H1 (cell line): Measurements from ENCODE around the gene WWC2. TPM values are rescaled to one million over a fixed set of nuclear protein-coding genes. Genes with fewer than 3 reads are reported as not detected.

Experiments used
- CTCF ChIA-PET: fragments of 300-600 bp; sonication (Branson Sonifier 250); formaldehyde crosslinking; loops from one replicate; lab custom pipeline; 2021; ENCODE audit not compliant: partially characterized antibody; lab: Charles Lee
- POLR2A ChIA-PET: fragments of 300-600 bp; sonication (Branson Sonifier 250); formaldehyde crosslinking; loops from one replicate; lab custom pipeline; 2021; ENCODE audit warnings: inconsistent platforms; ENCODE audit not compliant: partially characterized antibody; lab: Charles Lee
- DNase-seq, 2 experiments: peaks; one replicate each; pipeline versions ENCODE4 v3.0.0 to v3.0.0-alpha.2; 2010 to 2022; ENCODE audit warnings: low spot score in 2 of 2, low read depth in 1 of 2, mixed read lengths in 1 of 2
- FAIRE-seq: peaks from 2 replicates; lab custom pipeline; 2011; peaks lifted over from hg19 to GRCh38; lab: Jason Lieb, UNC
- H2AFZ ChIP-seq: 2 replicates; pipeline ENCODE4 v1.8.1; 2012; ENCODE audit warnings: low read length, inconsistent platforms
- H2AK5ac ChIP-seq: 2 replicates; pipeline ENCODE4 v1.6.1; 2013; ENCODE audit warnings: low read depth, low read length
- H2BK120ac ChIP-seq: replicated peaks from 2 replicates; pipeline ENCODE3; 2013; ENCODE audit warnings: low read depth, low read length, inconsistent platforms
- H2BK12ac ChIP-seq: 2 replicates; pipeline ENCODE4 v1.6.1; 2013; ENCODE audit warnings: low read depth, low read length
- H2BK15ac ChIP-seq: 2 replicates; pipeline ENCODE4 v1.6.1; 2013; ENCODE audit warnings: low read length
- H2BK20ac ChIP-seq: 2 replicates; pipeline ENCODE4 v1.6.1; 2013; ENCODE audit warnings: low read length
- H2BK5ac ChIP-seq: 2 replicates; pipeline ENCODE4 v1.6.1; 2013; ENCODE audit warnings: low read depth, low read length
- H3K14ac ChIP-seq: 2 replicates; pipeline ENCODE4 v1.6.1; 2013; ENCODE audit warnings: inconsistent platforms; ENCODE audit not compliant: insufficient read length
- H3K18ac ChIP-seq: 2 replicates; pipeline ENCODE4 v1.6.1; 2013; ENCODE audit warnings: low read length; ENCODE audit errors: extremely low read depth
- H3K23ac ChIP-seq: 2 replicates; pipeline ENCODE4 v1.6.1; 2013; ENCODE audit warnings: inconsistent platforms; ENCODE audit not compliant: insufficient read length
- H3K23me2 ChIP-seq: 2 replicates; pipeline ENCODE4 v1.6.1; 2013; ENCODE audit warnings: low read depth, low read length
- H3K27ac ChIP-seq: 2 replicates; pipeline ENCODE4 v1.6.1; 2011; ENCODE audit warnings: low read depth, low read length, inconsistent platforms
- H3K27me3 ChIP-seq, 4 experiments: replicated peaks in 1 of 4; 1 replicate in 1 of 4; 2 replicates in 3 of 4; pipeline versions ENCODE4 v1.6.1 to v1.8.1; 2011 to 2013; ENCODE audit warnings: low read length in 3 of 4, mild to moderate bottlenecking in 3 of 4, inconsistent platforms in 2 of 4, mixed read lengths in 2 of 4, moderate library complexity in 1 of 4; ENCODE audit not compliant: control insufficient read depth in 3 of 4, insufficient read depth in 3 of 4; ENCODE audit errors: extremely low read depth in 1 of 4
- H3K36me3 ChIP-seq, 4 experiments: 2 replicates each; pipeline versions ENCODE4 v1.6.1 to v1.8.1; 2011 to 2013; ENCODE audit warnings: mild to moderate bottlenecking in 4 of 4, low read length in 3 of 4, moderate library complexity in 2 of 4, control low read depth in 1 of 4, inconsistent platforms in 1 of 4; ENCODE audit not compliant: insufficient read depth in 4 of 4, control insufficient read depth in 2 of 4
- H3K4ac ChIP-seq: replicated peaks from 2 replicates; pipeline ENCODE3; 2013; ENCODE audit warnings: low read length, low read depth, mixed read lengths, inconsistent platforms; ENCODE audit not compliant: insufficient read length
- H3K4me1 ChIP-seq, 4 experiments: replicated peaks in 1 of 4; 1 replicate in 1 of 4; 2 replicates in 3 of 4; pipeline versions ENCODE4 v1.6.1 to v1.8.1; 2011 to 2013; ENCODE audit warnings: low read length in 3 of 4, inconsistent platforms in 2 of 4, mixed read lengths in 1 of 4; ENCODE audit not compliant: insufficient read depth in 4 of 4, control insufficient read depth in 3 of 4
- H3K4me2 ChIP-seq, 2 experiments: 2 replicates each; pipeline versions ENCODE4 v1.6.1 to v1.8.1; 2011 to 2013; ENCODE audit warnings: low read depth in 2 of 2, low read length in 2 of 2, control low read depth in 1 of 2, inconsistent platforms in 1 of 2, mild to moderate bottlenecking in 1 of 2; ENCODE audit not compliant: insufficient read depth in 1 of 2
- H3K4me3 ChIP-seq, 4 experiments: fragments of 200-600, 300-600 bp in 1 of 4; sonication (generic), shearing (Covaris generic), sonication (Bioruptor Twin) in 1 of 4; 2 replicates each; pipeline versions ENCODE4 v1.5.1 to v1.8.1; 2011 to 2016; ENCODE audit warnings: low read length in 4 of 4, low read depth in 3 of 4, control low read depth in 2 of 4, inconsistent platforms in 2 of 4, mild to moderate bottlenecking in 2 of 4, mixed read lengths in 1 of 4, moderate library complexity in 1 of 4; ENCODE audit not compliant: insufficient read depth in 2 of 4; ENCODE audit errors: extremely low read depth in 1 of 4
- H3K56ac ChIP-seq: replicated peaks from 2 replicates; pipeline ENCODE3; 2013; ENCODE audit warnings: low read depth, mild to moderate bottlenecking, mixed read lengths, low read length, inconsistent platforms; ENCODE audit not compliant: insufficient read length
- H3K79me1 ChIP-seq: 2 replicates; pipeline ENCODE4 v1.6.1; 2013; ENCODE audit warnings: low read depth, low read length, control low read depth
- H3K79me2 ChIP-seq, 2 experiments: 2 replicates each; pipeline versions ENCODE4 v1.6.1 to v1.8.1; 2012 to 2013; ENCODE audit warnings: low read length in 2 of 2, mild to moderate bottlenecking in 2 of 2, inconsistent platforms in 1 of 2; ENCODE audit not compliant: insufficient read depth in 2 of 2, control insufficient read depth in 1 of 2
- H3K9ac ChIP-seq, 4 experiments: replicated peaks in 1 of 4; 1 replicate in 1 of 4; 2 replicates in 3 of 4; pipeline versions ENCODE4 v1.6.1 to v1.8.1; 2011 to 2013; ENCODE audit warnings: low read depth in 3 of 4, low read length in 3 of 4, control low read depth in 2 of 4, mild to moderate bottlenecking in 2 of 4, moderate library complexity in 2 of 4, inconsistent platforms in 1 of 4; ENCODE audit errors: extremely low read depth in 1 of 4
- H3K9me3 ChIP-seq, 2 experiments: 2 replicates each; pipeline versions ENCODE4 v1.6.1 to v1.8.1; 2012 to 2013; ENCODE audit warnings: mild to moderate bottlenecking in 2 of 2, moderate library complexity in 2 of 2, control low read depth in 1 of 2, inconsistent platforms in 1 of 2, low read depth in 1 of 2, low read length in 1 of 2, mixed read lengths in 1 of 2; ENCODE audit not compliant: insufficient read depth in 2 of 2
- H4K20me1 ChIP-seq, 2 experiments: replicated peaks in 1 of 2; 2 replicates each; pipeline versions ENCODE3 to v1.8.1; 2011 to 2013; ENCODE audit warnings: inconsistent platforms in 2 of 2, low read length in 2 of 2, mild to moderate bottlenecking in 1 of 2; ENCODE audit not compliant: insufficient read depth in 2 of 2, control insufficient read depth in 1 of 2
- H4K5ac ChIP-seq: 2 replicates; pipeline ENCODE4 v1.6.1; 2013; ENCODE audit warnings: low read length, low read depth, mixed read lengths, inconsistent platforms; ENCODE audit not compliant: insufficient read length
- H4K8ac ChIP-seq: 2 replicates; pipeline ENCODE4 v1.8.0; 2013; ENCODE audit warnings: mild to moderate bottlenecking, moderate library complexity, low read length, inconsistent platforms; ENCODE audit not compliant: insufficient read depth; ENCODE audit errors: extremely low read depth
- H4K91ac ChIP-seq: replicated peaks from 2 replicates; pipeline ENCODE3; 2013; ENCODE audit warnings: low read length, mixed read lengths, inconsistent platforms; ENCODE audit not compliant: insufficient read length
- ASH2L ChIP-seq: fragments of 200-600, 300-600 bp; sonication (generic); IDR thresholded peaks from one replicate; pipeline ENCODE4 v1.7.1; 2017; ENCODE audit warnings: low read length
- BRCA1 ChIP-seq: IDR thresholded peaks from 2 replicates; pipeline ENCODE4 v1.6.1; 2012; ENCODE audit warnings: low read depth, low read length, improper control_type of control experiment
- CEBPB ChIP-seq: IDR thresholded peaks from 2 replicates; pipeline ENCODE4 v1.6.1; 2012; ENCODE audit warnings: low read depth, low read length
- CTBP2 ChIP-seq: IDR thresholded peaks from 2 replicates; pipeline ENCODE4 v1.7.0; 2011; ENCODE audit warnings: borderline replicate concordance, mild to moderate bottlenecking, moderate library complexity, mixed read lengths, low read length; ENCODE audit not compliant: insufficient read depth, insufficient read length
- JUND ChIP-seq: IDR thresholded peaks from 2 replicates; pipeline ENCODE4 v1.6.1; 2011; ENCODE audit warnings: mild to moderate bottlenecking, improper control_type of control experiment, low read length
- RFX5 ChIP-seq: IDR thresholded peaks from 2 replicates; pipeline ENCODE4 v1.6.1; 2011; ENCODE audit warnings: low read depth, low read length, improper control_type of control experiment, borderline replicate concordance
- RNF2 ChIP-seq: fragments of 200-900, 300-1000 bp; sonication (generic); IDR thresholded peaks from 2 replicates; pipeline ENCODE4 v1.7.1; 2016; ENCODE audit warnings: borderline replicate concordance, low read depth, mild to moderate bottlenecking, antibody characterized with exemption, low read length; ENCODE audit not compliant: poor library complexity, severe bottlenecking; ENCODE audit errors: missing control alignments
- SIX5 ChIP-seq: IDR thresholded peaks from 2 replicates; pipeline ENCODE4 v1.6.1; 2011; ENCODE audit warnings: mild to moderate bottlenecking, low read depth, low read length
- TAF1 ChIP-seq: IDR thresholded peaks from 2 replicates; pipeline ENCODE4 v1.6.1; 2011; ENCODE audit warnings: mild to moderate bottlenecking, low read depth, low read length
- TEAD4 ChIP-seq: IDR thresholded peaks from 2 replicates; pipeline ENCODE4 v1.6.1; 2012; ENCODE audit warnings: low read depth, low read length, inconsistent platforms, mixed read lengths
- WGBS, 2 experiments: shearing (Covaris generic) in 1 of 2; methylation state at CpG; one replicate each; pipeline versions ENCODE4 v1.1.6 to v1.1.7; 2013 to 2015; ENCODE audit warnings: low lambda C conversion rate in 2 of 2, mixed read lengths in 2 of 2, inconsistent platforms in 1 of 2, low coverage in 1 of 2, missing lambda C conversion rate in 1 of 2; ENCODE audit not compliant: insufficient replicate concordance in 2 of 2, insufficient coverage in 1 of 2, insufficient read length in 1 of 2; ENCODE audit errors: extremely low coverage in 1 of 2, missing lambda C conversion rate in 1 of 2; 5-methylcytosine and 5-hydroxymethylcytosine counted together
- polyA plus RNA-seq, 7 experiments: library from polyadenylated mRNA; depleted of rRNA in 3 of 7; stranded (reverse) in 5 of 7; unstranded in 2 of 7; fragments of >200 nt in 5 of 7; fragments of 200-250 nt in 2 of 7; gene quantifications; 1 replicate in 5 of 7; 2 replicates in 1 of 7; 4 replicates in 1 of 7; pipeline versions ENCODE4 v1.2.1 to v1.2.3, GENCODE V29; 2011 to 2013; ENCODE audit warnings: missing spikeins in 2 of 7, mixed read lengths in 2 of 7
- total RNA-seq: library from RNA; stranded (reverse); fragmentation: NEBNext Ultra II Directional; extraction: Animal tissue kit (Norgen Biotek cat#: 25700); gene quantifications from 2 replicates; pipeline ENCODE4 v1.2.1, GENCODE V29; 2021

Gene WWC2
- total and polyA plus RNA-seq, 2 of the 8 experiments (the other 6 are each of a cell fraction or from before 2014, with no cell fraction given): 17.6 to 135 TPM

DNA sequence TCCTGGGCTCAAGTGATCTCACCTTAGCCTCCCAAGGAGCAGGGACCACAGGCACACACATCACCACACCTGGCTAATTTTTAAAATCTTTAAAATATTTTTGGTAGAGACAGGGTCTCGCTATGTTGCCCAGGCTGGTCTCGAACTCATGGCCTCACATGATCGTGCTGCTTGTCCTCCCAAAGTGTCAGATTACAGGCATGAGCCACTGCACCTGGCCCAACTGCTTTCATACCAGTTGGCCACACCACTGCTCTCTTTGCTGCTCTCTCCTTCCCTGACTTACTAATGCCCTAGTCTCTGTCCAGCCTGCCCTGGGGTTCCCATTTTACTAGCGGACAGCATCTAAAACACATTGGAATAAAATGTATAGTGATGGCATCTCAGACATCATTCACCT, 153.9 kb downstream of the WWC2 start:
- H4K5ac ChIP-seq: no peak overlapping the region
- no peaks in the 10 kb centered on the region for H3K9me3 ChIP-seq
- no peak overlapping the region for H2BK15ac ChIP-seq
- no peak for DNase-seq
- peaks cover 9 to 58% (median 35%) of the 10 kb centered on the region in 4 experiments; a peak in 7 of 8 replicates for H3K36me3 ChIP-seq
- no peak overlapping the region for H3K56ac ChIP-seq
- 92% methylated on average over 4 of the region's 4 CpGs; no CpG with 5 or more reads in 1 of the 2 experiments for WGBS, 2 experiments
- POLR2A ChIA-PET: interaction anchor here (3.7 kb wide), 1 partner anchor 155 kb away, joined by 17 read pairs; the partner anchor contains the start of gene WWC2
- TF ChIP-seq TEAD4: no peak
- no peak for TF ChIP-seq SIX5
- no peak for TF ChIP-seq TAF1
- no peak for TF ChIP-seq BRCA1
- TF ChIP-seq RNF2: no peak
- no peak for TF ChIP-seq RFX5
- no peak for TF ChIP-seq CTBP2
- no peak for TF ChIP-seq JUND
- no peak for TF ChIP-seq CEBPB
- no peak for TF ChIP-seq ASH2L
- TF ChIP-seq, all 59 proteins: peak for 0
- Histone ChIP-seq H3K9ac (no peak overlapping the region), H3K79me2 (peaks cover 0 to 11% of the 10 kb centered on the region in 2 experiments; a peak in 1 of 4 replicates), H3K23ac (no peak overlapping the region), H3K4me3 (no peak overlapping the region), H3K4me1 (peaks cover 0 to 4% (median 0%) of the 10 kb centered on the region in 4 experiments; a peak in 1 of 7 replicates), H3K27me3 (no peaks in the 10 kb centered on the region), H3K18ac (no peak overlapping the region), H4K91ac (no peak overlapping the region), H2AK5ac (no peak overlapping the region), H3K4ac (no peak overlapping the region), H2BK12ac (no peak overlapping the region), H4K8ac (no peak overlapping the region), H3K23me2 (no peaks in the 10 kb centered on the region), H2BK5ac (no peak overlapping the region), H2AFZ (no peak overlapping the region), H4K20me1 (no peaks in the 10 kb centered on the region), H2BK120ac (no peak overlapping the region), H3K27ac (no peak overlapping the region), H3K14ac (no peak overlapping the region), H3K4me2 (no peak overlapping the region), H3K79me1 (no peaks in the 10 kb centered on the region; the same call in 1 of the 2 replicates), H2BK20ac (no peak overlapping the region)
- CTCF ChIA-PET: interaction anchor here (0.9 to 6.6 kb wide), 7 partner anchors 9 to 316 kb away, joined by 3 to 52 read pairs (median 5); no protein-coding TSS in a partner anchor
- FAIRE-seq: no peak
